HG03064 (cell line): ENCODE measurements around the gene FGFR2.

Source experiments
- ATAC-seq: cut with Tn5 transposase; IDR thresholded peaks from one replicate; pipeline ENCODE4 v1.9.1; 2021; ENCODE audit warnings: low read depth; ENCODE audit not compliant: unreplicated experiment

Gene FGFR2

GRCh38 chr10:121611393-121612159, 13.3 kb upstream of the FGFR2 start:
- no peak for ATAC-seq

- ATAC-seq: no peak
Measured at GRCh38 chr10:121610798-121611323, 12.6 kb upstream of the FGFR2 start.

DNA sequence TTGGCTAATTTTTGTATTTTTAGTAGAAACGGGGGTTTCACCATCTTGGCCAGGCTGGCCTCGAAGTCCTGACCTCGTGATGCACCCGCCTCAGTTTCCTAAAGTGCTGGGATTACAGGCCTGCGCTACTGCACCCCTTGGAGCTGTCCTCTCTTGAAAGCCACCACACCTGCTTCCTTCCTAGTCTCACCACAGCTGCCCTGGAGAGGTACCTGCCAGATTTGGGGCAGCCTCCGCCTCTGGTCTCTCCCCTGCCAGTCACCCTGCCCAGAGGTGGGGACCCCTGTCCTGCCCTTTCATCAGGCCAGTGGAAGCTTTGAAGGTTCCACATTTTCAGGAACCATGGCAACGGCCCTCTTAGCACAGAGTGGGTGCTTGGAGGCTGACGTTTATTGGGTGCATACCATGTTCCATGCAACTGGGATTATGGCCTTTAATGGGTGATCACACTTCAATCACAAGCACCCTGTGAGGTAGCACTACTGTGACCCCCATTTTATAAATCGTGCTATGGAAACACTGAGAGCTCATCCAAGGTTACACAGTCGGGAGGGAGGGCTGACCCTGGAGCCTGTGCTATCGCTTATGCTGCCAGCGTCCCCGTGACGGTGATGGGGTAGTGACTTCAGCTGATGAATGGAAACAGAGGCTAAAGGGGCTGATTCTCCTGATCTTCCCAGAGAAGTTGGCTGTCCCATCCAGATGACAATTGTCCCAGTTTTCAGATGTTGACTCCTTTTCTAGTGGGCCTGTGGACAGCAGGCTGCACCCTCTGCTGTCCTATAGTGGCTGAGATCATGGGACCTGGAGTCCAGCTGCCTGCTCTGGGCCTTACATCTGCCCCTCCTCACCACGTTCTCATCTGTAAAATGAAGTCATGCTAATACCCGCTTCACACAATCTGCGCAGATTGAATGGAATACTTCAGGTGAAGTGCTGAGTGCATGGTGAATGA, 11.5 kb upstream of the FGFR2 start:
- no peak for ATAC-seq

DNA sequence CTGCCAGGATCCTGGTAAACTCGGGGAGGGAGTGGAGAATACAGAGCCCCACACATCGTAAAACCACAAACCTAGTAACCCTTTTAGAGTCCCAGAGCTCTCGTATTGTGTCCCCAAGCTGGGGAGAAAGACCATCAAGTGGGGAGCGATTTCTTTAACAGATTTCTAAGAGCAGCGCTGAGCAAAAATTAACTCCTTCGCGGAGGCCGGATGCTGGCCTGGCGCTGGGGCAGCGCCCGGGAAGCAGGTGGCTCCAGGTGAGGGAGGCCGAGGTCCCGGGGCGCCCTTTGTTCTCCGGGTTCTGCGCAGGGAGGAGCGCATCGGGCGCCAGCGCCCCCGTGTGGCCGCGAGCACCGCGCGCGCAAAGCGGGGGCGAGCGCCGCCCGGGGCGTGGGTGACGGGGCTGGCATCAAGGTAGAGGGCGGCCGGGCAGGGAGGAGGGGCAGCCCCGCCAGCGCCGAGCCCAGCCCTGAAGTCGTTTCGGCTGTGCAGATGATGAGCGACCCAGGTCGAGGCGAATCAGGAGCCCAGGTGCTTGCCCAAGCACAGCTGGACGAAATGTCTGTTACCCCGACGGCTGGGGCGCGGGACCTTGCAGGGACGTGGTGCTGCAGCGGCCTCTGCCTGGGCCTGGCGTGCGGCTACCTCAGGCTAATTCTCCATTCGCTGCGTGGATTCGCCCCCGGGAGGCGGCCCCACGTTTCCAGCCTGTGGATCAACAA, 10.4 kb upstream of the FGFR2 start:
- peak; percentile 67 for ATAC-seq

DNA sequence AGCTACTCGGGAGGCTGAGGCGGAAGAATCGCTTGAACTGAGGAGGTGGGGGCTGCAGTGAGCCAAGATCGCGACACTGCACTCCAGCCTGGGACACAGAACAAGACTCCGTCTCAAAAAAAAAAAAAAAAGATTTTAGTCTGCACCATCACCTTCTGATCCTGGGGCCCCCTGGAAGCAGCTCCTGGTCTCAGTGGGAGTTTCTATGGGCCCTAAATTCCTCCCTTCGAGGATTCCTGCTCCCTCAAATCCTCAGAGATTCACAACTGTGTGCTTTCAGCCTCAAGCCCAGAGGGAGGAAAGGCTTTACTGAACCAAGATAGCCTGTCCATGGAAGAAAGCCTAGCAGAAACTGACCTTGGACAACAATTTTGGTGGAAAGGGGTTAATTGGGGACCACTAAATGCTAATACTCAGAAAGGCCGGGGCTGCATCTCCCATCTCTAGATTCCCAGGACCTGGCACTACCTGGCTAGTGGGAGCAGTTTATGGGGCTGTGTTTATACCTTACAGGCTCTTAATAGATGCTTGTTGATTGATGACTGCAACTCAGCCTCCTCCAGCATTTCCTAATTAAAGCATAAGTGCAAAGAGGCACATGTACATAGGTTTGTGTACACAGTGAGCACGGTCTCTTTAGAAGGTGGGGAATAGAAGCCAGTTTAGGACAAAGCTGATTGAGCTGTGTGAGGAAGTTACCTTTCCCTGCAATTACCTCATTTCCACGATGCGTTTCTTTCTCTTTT, 9.2 kb upstream of the FGFR2 start:
- no peak for ATAC-seq

DNA sequence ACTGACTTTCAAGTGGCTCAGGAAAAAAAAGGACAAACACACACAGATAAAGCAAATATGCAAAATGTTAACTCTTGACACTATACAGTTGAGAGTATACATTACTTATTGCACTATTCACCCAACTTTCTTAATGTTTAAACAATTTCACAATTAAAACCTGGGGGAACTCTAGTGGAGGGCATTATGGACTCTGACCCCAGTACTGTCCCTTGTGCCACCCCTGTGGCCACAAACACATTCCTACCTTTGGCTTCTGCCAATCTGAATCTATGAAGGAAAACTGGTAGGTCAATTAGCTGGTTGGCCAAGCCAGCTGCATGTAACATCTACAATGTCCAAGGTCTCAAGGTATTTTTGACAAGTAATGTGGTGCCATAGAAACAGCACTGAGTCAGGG, 7.5 kb upstream of the FGFR2 start:
- no peak for ATAC-seq

DNA sequence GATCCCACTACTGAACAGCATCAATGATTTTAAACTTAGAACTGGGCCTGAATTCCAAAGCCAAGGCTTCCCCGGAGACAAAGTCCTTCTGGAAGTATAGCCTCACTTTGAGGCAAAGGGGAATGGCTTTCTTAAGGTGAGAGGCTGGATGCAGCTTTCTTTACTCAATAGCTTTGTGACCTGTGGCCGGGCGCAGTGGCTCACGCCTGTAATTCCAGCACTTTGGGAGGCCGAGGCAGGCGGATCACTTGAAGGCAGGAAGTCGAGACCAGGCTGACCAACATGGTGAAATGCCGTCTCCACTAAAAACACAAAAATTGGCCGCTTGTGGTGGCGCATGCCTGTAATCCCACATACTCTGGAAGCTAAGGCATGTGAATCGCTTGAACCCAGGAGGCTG, 3.2 kb upstream of the FGFR2 start:
- ATAC-seq: no peak

DNA sequence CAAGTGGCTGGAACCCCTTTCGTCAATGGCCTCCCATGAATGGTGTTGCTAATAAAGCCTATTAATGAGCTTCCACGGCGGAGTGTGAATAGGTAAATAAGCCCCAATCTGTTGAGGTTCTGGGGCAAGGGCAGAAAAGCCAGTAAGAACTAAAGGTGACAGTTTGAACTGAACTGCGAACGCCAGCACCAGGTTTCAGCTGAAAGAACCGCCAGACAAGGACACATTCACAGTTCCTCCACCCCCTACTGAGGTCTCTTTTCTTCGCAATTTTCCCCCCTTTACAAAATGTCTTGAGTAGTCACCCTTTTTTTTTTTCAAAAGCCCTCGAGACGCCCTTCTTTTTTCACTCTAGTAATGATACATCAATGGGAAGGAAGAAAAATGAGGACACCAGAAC, 2.4 kb upstream of the FGFR2 start:
- no peak for ATAC-seq

- ATAC-seq: no peak
Measured at GRCh38 chr10:121599947-121600346, 1.7 kb upstream of the FGFR2 start.

DNA sequence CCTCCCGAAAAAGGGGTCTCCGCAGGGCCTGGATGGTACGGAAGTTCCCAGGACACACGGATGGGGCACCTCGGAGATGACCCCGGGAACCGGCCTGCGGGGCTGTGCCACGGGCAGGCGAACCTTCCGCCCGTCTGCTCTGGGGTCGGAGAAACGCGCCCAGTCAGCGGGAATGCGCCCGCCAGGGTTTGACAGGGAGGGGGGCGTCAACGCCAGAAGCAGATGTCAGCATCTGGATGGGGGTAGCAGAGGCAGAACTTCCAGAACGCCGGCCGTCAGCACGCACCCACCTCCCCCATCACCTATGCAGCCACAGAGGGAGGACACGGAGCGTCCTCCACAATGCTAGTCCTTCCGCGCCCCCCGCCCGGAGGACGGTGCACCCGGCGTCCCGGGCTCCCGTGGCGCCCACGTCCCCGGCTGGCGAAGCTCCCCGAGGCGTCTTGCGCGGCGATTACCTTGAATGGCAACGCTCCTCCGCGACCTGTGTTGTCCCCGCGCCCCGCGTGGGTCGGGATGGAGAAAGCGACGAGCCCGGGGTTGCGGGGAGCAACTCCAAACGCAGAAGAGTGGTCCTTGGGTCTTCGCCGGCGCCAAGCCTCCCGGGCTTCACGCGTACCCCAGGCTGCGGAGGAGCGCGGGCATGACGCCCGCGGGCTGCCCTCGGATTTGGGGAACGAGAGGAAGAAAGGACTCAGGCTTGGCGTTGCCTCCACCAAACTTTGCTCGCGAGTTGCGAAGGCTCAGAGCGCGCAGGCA, 561 bp downstream of the FGFR2 start:
- no peak for ATAC-seq

- ATAC-seq: no peak
Measured at GRCh38 chr10:121596689-121597503, 1.3 kb downstream of the FGFR2 start.

- ATAC-seq: no peak
Measured at GRCh38 chr10:121595806-121596688, 2.2 kb downstream of the FGFR2 start.

GRCh38 chr10:121595351-121595805, 2.9 kb downstream of the FGFR2 start:
- ATAC-seq: no peak

DNA sequence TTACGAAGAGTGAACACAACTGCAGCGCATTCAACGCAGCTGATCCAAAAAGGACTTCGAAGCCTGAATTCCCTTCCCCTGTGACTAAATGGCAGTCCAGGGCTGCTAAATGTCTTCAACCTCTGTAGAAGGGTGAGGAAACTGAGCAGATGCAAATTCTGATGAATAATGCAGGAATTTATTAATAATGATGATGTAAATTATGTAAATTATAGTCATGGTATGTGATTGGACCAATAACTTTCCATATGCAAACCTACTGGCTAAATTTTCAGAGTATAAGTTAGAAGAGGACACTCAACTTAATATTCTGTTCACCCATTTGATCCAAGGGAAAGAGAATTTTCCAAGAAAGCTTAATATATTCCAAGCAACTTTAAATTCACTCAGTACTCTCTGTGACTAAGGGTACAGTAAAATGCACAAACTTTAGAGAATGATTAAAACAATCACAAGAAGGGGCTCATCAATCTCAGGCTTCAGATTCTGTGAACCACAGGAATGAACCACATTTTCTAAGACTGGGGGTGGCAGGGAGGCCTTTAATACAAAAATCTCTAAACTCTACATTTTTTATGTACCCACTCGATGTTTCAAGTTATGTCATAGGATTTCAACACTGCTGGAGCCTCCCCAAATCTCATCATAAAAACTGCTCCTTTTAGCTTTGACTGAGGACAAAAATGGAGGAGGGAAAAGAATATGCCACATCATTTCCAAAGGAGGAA, 3.5 kb downstream of the FGFR2 start:
- ATAC-seq: no peak

- no peak for ATAC-seq
Measured at GRCh38 chr10:121594076-121594475, 4.2 kb downstream of the FGFR2 start.

DNA sequence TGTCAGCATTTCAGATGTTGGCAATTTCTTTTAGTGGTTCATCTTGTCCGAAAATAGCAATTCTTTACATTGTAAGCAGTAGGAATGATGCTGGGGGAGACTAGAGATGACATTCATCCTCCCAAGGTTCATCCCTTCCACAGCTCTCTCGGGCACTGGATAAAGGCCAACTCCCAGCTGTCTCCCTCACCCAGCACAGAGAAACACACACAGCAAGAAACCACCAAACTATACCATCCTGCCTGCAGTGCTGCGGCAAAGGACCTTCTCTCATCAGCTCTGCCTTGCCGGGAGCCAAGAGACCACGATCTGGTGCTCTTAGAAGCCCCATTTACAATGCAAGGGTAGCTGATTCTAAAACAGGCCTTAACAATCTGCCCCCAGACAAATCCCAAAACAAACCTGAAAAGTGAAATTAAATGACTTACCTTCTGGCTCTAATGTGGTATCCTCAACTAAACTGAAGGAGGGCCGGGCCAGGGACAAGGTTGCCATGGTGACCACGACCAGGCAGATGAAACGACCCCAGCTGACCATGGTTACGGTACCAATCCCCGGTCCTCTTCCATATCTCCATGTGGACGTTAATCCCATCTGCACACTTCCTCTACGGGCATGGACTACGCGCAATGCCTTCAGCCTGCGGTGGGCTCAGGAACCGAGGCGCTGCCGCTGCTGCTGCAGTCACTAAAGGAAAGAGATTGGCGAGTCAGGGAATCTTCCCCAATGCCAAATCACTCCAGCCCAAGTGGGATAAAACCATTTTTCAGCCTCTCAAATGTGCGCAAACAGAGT, 4.8 kb downstream of the FGFR2 start:
- ATAC-seq: no peak
